Neural crest cell (in vitro differentiated cells): ENCODE data around the gene TEX2. TPM values are rescaled to one million over a fixed set of nuclear protein-coding genes. Genes with fewer than 3 reads are reported as not detected.

Experiments
- DNase-seq: peaks from one replicate; pipeline ENCODE4 v3.0.0; 2021; ENCODE audit warnings: low read depth, mixed read lengths, low spot score
- H3K27ac Mint-ChIP-seq: one replicate; pipeline ENCODE4 v1.8.0; 2021; ENCODE audit warnings: mild to moderate bottlenecking, mixed read lengths; ENCODE audit not compliant: unreplicated experiment
- H3K27me3 Mint-ChIP-seq: 2 replicates; pipeline ENCODE4 v1.8.0; 2021; ENCODE audit warnings: low read depth, mild to moderate bottlenecking, mixed read lengths
- H3K36me3 Mint-ChIP-seq: 2 replicates; pipeline ENCODE4 v1.8.0; 2021; ENCODE audit warnings: low read depth, mild to moderate bottlenecking, mixed read lengths
- H3K4me1 Mint-ChIP-seq: 2 replicates; pipeline ENCODE4 v1.8.0; 2021; ENCODE audit warnings: mixed read lengths
- H3K4me3 Mint-ChIP-seq: one replicate; pipeline ENCODE4 v1.8.0; 2021; ENCODE audit warnings: mild to moderate bottlenecking, mixed read lengths
- H3K9me3 Mint-ChIP-seq: 2 replicates; pipeline ENCODE4 v1.8.0; 2021; ENCODE audit warnings: mixed read lengths
- total RNA-seq: library from RNA; stranded (reverse); gene quantifications from 2 replicates; pipeline ENCODE4 v1.2.1, GENCODE V29; 2021
- TF ChIP-seq, protein P1 (sequence below): fragments of 200-600 bp; sonication (generic); conservative IDR thresholded peaks from 2 replicates; pipeline ENCODE4 v1.5.0; 2021; ENCODE audit warnings: antibody characterized with exemption, mild to moderate bottlenecking

Gene TEX2
- total RNA-seq, 1 donor from 2014 or later, result 19.2 TPM

DNA sequence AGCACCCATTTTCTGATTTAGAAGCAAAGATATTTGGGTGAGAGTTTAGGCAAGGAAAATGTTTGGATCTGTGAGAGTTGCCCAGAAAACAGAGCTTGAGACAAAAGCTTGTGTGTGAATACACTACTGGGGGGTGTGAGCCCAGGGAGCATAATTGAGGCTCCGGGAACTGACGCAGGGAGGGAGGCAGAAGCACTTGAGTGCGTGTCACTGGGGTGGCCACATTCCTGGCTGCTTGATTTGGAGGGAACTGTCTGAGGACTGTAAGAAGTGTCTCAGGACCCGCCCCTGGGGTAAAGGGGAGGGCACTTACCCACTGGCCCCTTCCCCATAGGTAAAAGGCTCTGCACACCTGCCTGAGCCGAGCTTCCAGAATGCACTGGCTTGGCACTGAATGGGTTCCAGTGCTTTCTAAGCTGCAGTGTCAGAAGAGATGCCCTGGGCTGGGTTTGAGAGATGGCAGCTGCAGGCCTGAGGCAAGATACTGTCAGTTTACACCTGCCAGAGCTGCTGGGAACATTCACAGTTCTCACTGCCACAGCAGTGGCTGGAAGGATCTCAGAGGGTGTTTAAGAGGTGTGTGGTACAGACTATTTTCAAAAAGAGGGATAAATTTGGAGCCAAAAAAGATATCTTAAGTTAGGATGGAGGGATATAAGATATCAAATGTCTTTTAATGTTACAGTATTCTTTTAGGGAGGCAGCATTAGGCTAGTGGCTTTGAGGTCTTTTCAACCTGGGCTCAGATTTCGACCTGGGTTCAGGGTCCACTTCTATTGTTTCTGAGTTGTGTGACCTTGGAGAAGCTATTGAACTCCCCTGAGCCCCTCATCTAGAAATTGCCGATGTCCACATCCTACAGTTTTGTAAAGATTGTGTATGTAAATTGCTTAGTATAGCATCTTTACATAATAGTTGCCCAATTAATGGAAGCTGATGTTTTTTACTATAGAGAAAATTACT lies 6.9 kb upstream of the TEX2 start:
- Mint-ChIP-seq H3K27ac (peak overlapping the region; percentile 53), H3K36me3 (no peaks in the 10 kb centered on the region), H3K4me3 (no peak overlapping the region), H3K27me3 (no peaks in the 10 kb centered on the region), H3K4me1 (peaks cover 8% of the 10 kb centered on the region), H3K9me3 (peaks cover 4% of the 10 kb centered on the region)
- TF ChIP-seq, protein P1, sequence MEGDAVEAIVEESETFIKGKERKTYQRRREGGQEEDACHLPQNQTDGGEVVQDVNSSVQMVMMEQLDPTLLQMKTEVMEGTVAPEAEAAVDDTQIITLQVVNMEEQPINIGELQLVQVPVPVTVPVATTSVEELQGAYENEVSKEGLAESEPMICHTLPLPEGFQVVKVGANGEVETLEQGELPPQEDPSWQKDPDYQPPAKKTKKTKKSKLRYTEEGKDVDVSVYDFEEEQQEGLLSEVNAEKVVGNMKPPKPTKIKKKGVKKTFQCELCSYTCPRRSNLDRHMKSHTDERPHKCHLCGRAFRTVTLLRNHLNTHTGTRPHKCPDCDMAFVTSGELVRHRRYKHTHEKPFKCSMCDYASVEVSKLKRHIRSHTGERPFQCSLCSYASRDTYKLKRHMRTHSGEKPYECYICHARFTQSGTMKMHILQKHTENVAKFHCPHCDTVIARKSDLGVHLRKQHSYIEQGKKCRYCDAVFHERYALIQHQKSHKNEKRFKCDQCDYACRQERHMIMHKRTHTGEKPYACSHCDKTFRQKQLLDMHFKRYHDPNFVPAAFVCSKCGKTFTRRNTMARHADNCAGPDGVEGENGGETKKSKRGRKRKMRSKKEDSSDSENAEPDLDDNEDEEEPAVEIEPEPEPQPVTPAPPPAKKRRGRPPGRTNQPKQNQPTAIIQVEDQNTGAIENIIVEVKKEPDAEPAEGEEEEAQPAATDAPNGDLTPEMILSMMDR, result no peak
- no peak for DNase-seq

DNA sequence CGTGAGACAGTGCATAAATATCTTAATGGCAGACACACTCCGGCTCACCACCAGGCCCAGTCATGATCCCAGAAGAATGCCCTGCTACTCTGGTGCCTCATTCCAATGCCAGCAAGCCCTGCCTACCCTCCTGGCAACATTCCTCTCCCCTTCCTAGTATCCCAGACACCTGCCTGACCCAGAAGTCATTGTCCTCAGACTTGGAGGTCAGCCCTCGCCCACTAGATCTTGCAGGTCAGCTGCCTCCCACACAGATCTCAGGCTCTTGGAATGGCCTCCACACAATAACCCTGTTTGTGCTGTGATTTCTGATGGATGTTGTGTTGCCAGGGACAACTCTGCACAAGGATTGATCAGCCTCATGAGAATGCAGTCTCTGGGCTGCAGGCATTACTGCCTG lies 1.8 kb upstream of the TEX2 start:
- H3K27ac Mint-ChIP-seq, result peak overlapping the region; percentile 92
- peaks cover 13% of the 10 kb centered on the region for H3K27me3 Mint-ChIP-seq
- no peaks in the 10 kb centered on the region for H3K36me3 Mint-ChIP-seq
- peaks cover 4% of the 10 kb centered on the region for H3K9me3 Mint-ChIP-seq
- DNase-seq, result no peak
- H3K4me1 Mint-ChIP-seq, result peaks cover 39% of the 10 kb centered on the region
- TF ChIP-seq, protein P1, result no peak
- peak overlapping the region; percentile 90 for H3K4me3 Mint-ChIP-seq

DNA sequence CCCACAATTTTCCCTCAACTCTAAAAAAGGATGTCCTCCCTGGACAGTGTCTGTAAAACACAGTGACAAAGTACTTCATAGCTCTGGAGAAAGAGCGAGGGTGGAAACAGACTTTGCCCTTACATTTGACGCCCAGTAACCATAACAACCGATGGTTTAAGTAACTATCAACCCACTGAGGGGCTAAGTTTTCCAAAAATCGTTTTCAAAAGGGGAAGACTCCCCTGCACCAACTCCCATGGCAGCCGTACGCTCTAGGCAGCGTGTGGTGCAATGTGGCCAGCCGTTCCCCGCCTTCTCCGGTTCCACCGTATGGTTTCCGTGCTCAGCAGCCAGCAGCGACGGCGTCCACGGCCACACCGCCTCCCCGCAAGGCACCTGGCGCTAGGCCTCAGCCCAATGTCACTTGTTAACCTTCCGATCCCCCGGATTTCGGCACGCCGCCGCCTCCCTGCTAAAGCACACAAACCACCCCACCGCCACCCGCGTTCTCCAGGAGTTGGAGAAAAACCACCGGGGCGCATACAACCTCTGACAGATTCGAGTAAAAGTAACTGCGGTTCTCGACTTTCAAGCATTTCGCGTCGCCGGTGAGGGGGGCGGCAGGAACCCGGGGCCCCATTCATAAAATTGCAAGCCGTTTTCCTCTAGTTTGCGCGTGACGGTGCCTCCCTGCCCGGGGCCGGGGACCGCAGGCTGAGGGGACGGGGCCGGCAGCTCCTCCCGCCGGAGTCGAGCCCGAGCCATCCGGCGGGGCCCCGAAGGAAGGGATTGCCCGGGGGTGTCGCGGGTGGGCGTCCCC lies 661 bp downstream of the TEX2 start:
- H3K27me3 Mint-ChIP-seq, result peaks cover 16% of the 10 kb centered on the region
- H3K27ac Mint-ChIP-seq, result no peak overlapping the region
- peaks cover 38% of the 10 kb centered on the region for H3K4me1 Mint-ChIP-seq
- no peaks in the 10 kb centered on the region for H3K36me3 Mint-ChIP-seq
- DNase-seq, result peak; percentile 25
- TF ChIP-seq, protein P1, result no peak
- H3K9me3 Mint-ChIP-seq, result peaks cover 3% of the 10 kb centered on the region
- H3K4me3 Mint-ChIP-seq, result peak overlapping the region; percentile 95

DNA sequence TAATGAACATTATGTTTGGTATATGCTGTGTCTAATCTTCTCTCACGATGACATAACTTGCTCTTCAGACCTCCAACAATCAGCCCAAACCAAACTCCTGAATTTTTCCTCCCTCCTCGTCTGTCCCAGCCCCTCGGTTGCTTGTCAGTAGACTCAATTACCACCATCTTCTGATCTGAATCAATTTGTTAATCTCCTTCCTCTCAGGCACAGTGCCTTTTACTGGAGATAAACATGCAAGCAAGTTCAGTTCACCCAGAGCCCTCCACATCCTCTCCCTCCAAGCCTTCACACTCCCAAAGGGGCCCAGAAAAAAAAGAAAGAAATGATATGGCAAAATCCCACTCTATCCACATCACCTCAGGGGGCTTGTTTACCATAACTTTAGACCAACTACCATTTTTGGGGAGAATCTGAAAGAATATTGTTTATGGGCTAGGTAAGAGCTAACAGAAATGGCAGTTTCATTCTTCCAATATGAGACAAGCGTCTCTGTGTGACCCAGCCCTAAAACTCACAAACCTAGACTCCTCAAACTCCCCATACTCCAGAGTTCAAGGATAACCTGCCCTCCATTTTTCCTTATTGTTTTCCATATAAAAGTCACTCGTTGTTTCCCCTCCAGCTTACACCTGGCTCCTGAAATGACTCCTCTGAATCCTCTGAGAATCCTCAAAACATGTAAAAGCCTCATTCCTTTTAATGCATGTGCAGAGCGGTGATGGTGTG lies 1.5 kb downstream of the TEX2 start:
- no peak for DNase-seq
- peaks cover 16% of the 10 kb centered on the region for H3K27me3 Mint-ChIP-seq
- no peak overlapping the region for H3K27ac Mint-ChIP-seq
- TF ChIP-seq, protein P1, result no peak
- no peaks in the 10 kb centered on the region for H3K36me3 Mint-ChIP-seq
- H3K9me3 Mint-ChIP-seq, result no peaks in the 10 kb centered on the region
- peaks cover 45% of the 10 kb centered on the region for H3K4me1 Mint-ChIP-seq
- peak overlapping the region; percentile 95 for H3K4me3 Mint-ChIP-seq

DNA sequence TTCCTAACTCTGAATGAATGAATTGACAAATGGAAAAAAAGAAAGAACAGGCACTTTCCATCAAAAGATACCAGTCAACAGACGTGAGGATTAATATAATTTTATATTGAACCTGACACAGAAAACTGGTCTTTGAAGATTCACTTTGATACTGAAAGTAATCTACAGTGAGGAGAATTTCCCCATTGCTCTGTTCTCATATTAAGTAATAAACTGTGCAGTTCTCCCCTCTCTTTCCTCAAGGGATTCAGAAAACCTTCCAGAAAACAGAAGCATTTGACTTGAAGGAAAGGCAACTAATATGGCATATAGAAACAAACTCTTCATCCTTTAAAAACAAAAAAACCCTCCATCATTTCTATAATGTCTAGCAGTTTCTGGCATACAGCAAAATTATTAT lies 2.2 kb downstream of the TEX2 start:
- peaks cover 16% of the 10 kb centered on the region for H3K27me3 Mint-ChIP-seq
- no peaks in the 10 kb centered on the region for H3K36me3 Mint-ChIP-seq
- no peak for DNase-seq
- TF ChIP-seq, protein P1, result no peak
- H3K9me3 Mint-ChIP-seq, result no peaks in the 10 kb centered on the region
- H3K4me1 Mint-ChIP-seq, result peaks cover 49% of the 10 kb centered on the region
- H3K4me3 Mint-ChIP-seq, result peak overlapping the region; percentile 65
- no peak overlapping the region for H3K27ac Mint-ChIP-seq
